Sigmoid colon (tissue), 7 donors: ENCODE measurements around the gene FCN3. TPM values are rescaled to one million over a fixed set of nuclear protein-coding genes. Genes with fewer than 3 reads are reported as not detected.

ENCODE experiments used
- DNase-seq: peaks from one replicate; pipeline ENCODE4 v3.0.0-alpha.2; 2019
- H3K27ac ChIP-seq, 4 donors: fragments of 200-600 bp; sonication (generic); one replicate each; pipeline ENCODE4 v1.5.1; 2016 to 2019; ENCODE audit warnings: mild to moderate bottlenecking in 1 of 4
- H3K27me3 ChIP-seq, 3 donors: fragments of 200-600 bp; sonication (generic); one replicate each; pipeline ENCODE4 v1.5.1; 2019; ENCODE audit warnings: mild to moderate bottlenecking in 1 of 3
- H3K36me3 ChIP-seq, 4 donors: fragments of 200-600 bp; sonication (generic); one replicate each; pipeline ENCODE4 v1.5.1; 2016 to 2019
- H3K4me1 ChIP-seq, 4 donors: fragments of 200-600 bp; sonication (generic); one replicate each; pipeline ENCODE4 v1.5.1; 2017 to 2019
- H3K4me3 ChIP-seq, 4 donors: fragments of 200-600 bp; sonication (generic); one replicate each; pipeline ENCODE4 v1.5.1; 2017 to 2019; ENCODE audit warnings: mild to moderate bottlenecking in 2 of 4, moderate library complexity in 1 of 4
- H3K9me3 ChIP-seq, 4 donors: fragments of 200-600 bp in 3 of 4; sonication (generic) in 3 of 4; one replicate each; pipeline versions ENCODE4 v1.5.1 to v1.6.1; 2013 to 2019
- EP300 ChIP-seq, 4 donors: sonication (generic); formaldehyde crosslinking; IDR thresholded peaks; one replicate each; pipeline ENCODE4 v1.6.1; 2017; ENCODE audit warnings: antibody characterized with exemption in 4 of 4
- POLR2A ChIP-seq, 2 donors: fragments of 450-650 bp; IDR thresholded peaks; one replicate each; pipeline ENCODE4 v1.6.1; 2016; ENCODE audit warnings: antibody characterized with exemption in 2 of 2, mild to moderate bottlenecking in 2 of 2, moderate library complexity in 2 of 2
- POLR2AphosphoS5 ChIP-seq, 4 donors: sonication (generic); formaldehyde crosslinking; IDR thresholded peaks; one replicate each; pipeline ENCODE4 v1.6.1; 2017; ENCODE audit warnings: antibody characterized with exemption in 4 of 4
- WGBS, 2 donors: extraction: QIAGEN DNeasy Blood & Tissue Kit; methylation state at CpG; one replicate each; pipeline ENCODE4 v1.1.7; 2013; 5-methylcytosine and 5-hydroxymethylcytosine counted together
- intact Hi-C: fragments of 100-400 bp; cut with DNase I; formaldehyde crosslinking; loops from one replicate; pipeline ENCODE4 v1.15.1; 2023
- polyA plus RNA-seq, 3 donors: library from polyadenylated mRNA; stranded (reverse); fragments of 200-250 nt; gene quantifications; one replicate each; pipeline ENCODE4 v1.2.3, GENCODE V29; 2013
- total RNA-seq, 4 donors: library from RNA; depleted of rRNA; stranded (reverse); fragments of >200 nt; gene quantifications; one replicate each; pipeline ENCODE4 v1.1.0, GENCODE V29; 2016
- TF ChIP-seq, protein P1 (sequence below), 4 experiments: fragments of 450-650 bp in 3 of 4; fragments of 200-600 bp in 1 of 4; IDR thresholded peaks; one replicate each; pipeline ENCODE4 v1.5.1; 2016 to 2019; ENCODE audit warnings: antibody characterized with exemption in 4 of 4, mild to moderate bottlenecking in 3 of 4, moderate library complexity in 2 of 4
- donor health status: healthy with polysubstance abuse.
- donor health status: Bipolar disorder and iron deficiency.
- donor health status: healthy.

The FCN3 gene
- total RNA-seq: 1 to 10 TPM in 3 of 4 donors, under 1 TPM in 1; 0.49 to 4.5 (median 1.8) TPM
- polyA plus RNA-seq: 1 to 10 TPM; 1.2 to 4.6 (median 4.1) TPM

DNA sequence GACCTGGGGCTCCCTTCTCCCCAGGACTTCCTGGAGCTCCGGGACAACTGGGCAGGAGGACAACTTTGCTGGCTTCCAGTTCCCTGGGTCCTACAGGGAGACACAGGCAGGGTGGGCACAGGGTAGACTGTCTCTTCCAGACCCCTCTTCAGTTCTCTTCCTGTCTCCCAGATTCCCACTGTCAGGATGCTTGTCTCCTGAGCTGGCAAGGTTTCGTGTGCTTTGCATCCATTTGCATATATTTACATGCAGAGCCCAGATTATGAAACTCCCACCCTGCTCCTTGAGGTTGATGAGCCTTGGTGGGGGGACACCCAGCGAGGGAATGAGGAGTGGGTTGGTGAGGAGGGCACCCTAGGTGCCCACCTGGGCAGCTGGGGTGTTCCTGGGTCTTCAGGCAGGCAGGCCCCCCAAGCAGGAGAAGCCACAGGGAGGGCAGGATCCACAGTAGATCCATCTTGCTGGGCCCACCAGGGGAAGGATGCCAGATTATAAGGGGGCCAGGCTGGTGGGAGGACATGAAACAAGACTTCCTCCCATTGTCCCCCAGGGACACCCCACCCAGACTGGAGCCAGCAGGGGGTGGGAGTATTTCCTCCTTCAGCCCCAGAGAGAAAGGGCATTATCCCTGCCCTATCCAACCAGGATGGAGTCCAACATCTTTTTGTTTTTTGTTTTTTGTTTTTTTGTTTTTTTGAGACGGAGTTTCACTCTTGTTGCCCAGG is at the start of gene FCN3:
FCN3 (minus strand) TSS at position 463 of the 725 bp plus-strand sequence; CDS start at position 457, 6 bp downstream.
- TF ChIP-seq POLR2A (IDR thresholded peaks at IDR 0.05): no peak
- TF ChIP-seq POLR2AphosphoS5 (IDR thresholded peaks at IDR 0.05): no peak
- TF ChIP-seq, protein P1, sequence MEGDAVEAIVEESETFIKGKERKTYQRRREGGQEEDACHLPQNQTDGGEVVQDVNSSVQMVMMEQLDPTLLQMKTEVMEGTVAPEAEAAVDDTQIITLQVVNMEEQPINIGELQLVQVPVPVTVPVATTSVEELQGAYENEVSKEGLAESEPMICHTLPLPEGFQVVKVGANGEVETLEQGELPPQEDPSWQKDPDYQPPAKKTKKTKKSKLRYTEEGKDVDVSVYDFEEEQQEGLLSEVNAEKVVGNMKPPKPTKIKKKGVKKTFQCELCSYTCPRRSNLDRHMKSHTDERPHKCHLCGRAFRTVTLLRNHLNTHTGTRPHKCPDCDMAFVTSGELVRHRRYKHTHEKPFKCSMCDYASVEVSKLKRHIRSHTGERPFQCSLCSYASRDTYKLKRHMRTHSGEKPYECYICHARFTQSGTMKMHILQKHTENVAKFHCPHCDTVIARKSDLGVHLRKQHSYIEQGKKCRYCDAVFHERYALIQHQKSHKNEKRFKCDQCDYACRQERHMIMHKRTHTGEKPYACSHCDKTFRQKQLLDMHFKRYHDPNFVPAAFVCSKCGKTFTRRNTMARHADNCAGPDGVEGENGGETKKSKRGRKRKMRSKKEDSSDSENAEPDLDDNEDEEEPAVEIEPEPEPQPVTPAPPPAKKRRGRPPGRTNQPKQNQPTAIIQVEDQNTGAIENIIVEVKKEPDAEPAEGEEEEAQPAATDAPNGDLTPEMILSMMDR (IDR thresholded peaks at IDR 0.05): no peak
- TF ChIP-seq EP300 (IDR thresholded peaks at IDR 0.05): no peak
- no peak within 1 kb of the TSS for H3K27ac ChIP-seq
- 75 to 82% methylated on average over 4 of the region's 4 CpGs for WGBS, 2 donors
- H3K27me3 ChIP-seq: no peaks in the 10 kb centered on the region
- no peaks in the 10 kb centered on the region for H3K4me1 ChIP-seq
- no peaks in the 10 kb centered on the region for H3K36me3 ChIP-seq
- H3K4me3 ChIP-seq: no peak within 1 kb of the TSS
- no peaks in the 10 kb centered on the region for H3K9me3 ChIP-seq
- intact Hi-C loops: no loop called here
- DNase-seq: no peak

GRCh38 chr1:27423709-27424108 is 49.1 kb upstream of the FCN3 start:
- Histone ChIP-seq H3K4me3 (no peak overlapping the region), H3K9me3 (no peaks in the 10 kb centered on the region), H3K27me3 (no peaks in the 10 kb centered on the region), H3K4me1 (peaks cover 0 to 61% (median 37%) of the 10 kb centered on the region in 4 donors), H3K36me3 (peaks cover 0 to 21% (median 0%) of the 10 kb centered on the region in 4 donors), H3K27ac (no peak overlapping the region)
- DNase-seq: no peak
- TF ChIP-seq POLR2A (IDR thresholded peaks at IDR 0.05) (no peak), EP300 (IDR thresholded peaks at IDR 0.05) (no peak), POLR2AphosphoS5 (IDR thresholded peaks at IDR 0.05) (no peak)
- TF ChIP-seq, protein P1 (IDR thresholded peaks at IDR 0.05): no peak
- intact Hi-C loops: no loop called here
- 92 to 93% methylated on average over 4 of the region's 4 CpGs for WGBS, 2 donors

DNA sequence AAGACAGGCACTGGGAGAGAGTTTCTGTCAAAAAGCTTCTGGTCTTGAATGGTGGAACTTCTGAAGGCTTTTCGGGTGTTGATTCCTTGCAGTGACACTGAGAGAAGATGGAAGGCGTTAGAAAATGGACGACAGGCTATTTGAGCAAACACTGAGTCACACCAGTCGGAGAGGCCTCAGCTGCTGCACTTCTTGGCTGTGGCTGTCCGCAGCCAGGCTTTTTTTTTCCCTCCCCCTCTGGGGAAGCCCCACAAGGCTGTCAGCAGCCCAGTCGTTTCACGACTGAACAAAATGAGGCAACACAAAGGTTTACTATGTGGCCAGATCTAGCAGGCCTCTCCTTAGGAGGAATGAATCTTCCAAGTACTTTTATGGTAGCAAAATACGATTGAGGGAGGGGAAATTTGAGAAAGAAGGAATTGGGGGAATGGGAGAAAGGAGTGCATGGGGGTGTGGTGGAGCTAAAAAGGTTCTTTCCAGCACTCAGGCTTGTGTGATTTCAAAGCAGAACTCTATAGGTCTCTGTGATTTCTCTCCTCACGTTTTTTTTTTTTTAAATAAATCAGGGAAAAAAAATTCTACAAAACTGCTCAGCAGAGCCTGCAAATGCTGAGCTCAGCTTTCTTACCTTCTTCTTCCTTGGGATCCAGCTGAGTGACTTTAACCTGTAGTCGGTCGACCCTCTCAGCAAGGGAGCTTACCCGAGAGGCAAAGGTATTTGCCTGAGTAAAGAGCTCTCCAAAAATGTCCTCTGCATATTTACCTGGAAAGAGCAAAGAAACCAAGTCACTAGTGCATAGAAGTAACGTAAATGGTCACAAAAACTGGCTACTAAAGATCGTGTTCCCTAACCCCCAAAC is 43.9 kb upstream of the FCN3 start:
- peaks cover 19 to 40% (median 33%) of the 10 kb centered on the region in 4 donors for H3K36me3 ChIP-seq
- H3K27me3 ChIP-seq: no peaks in the 10 kb centered on the region
- H3K4me3 ChIP-seq: no peak overlapping the region
- WGBS, 2 donors: 56 to 57% methylated on average over 14 of the region's 14 CpGs
- intact Hi-C loops: loop anchor here (2.0 kb wide), 1 partner anchor 70 kb away; no protein-coding TSS in a partner anchor
- H3K4me1 ChIP-seq: peaks cover 0 to 59% (median 47%) of the 10 kb centered on the region in 4 donors
- TF ChIP-seq POLR2A (IDR thresholded peaks at IDR 0.05): no peak
- peak; percentile 52 to 82 (median 65) for TF ChIP-seq POLR2AphosphoS5 (IDR thresholded peaks at IDR 0.05)
- TF ChIP-seq EP300 (IDR thresholded peaks at IDR 0.05): peak in 1 of 4 donors; percentile 73
- TF ChIP-seq, protein P1 (IDR thresholded peaks at IDR 0.05): no peak
- H3K9me3 ChIP-seq: no peaks in the 10 kb centered on the region
- peak overlapping the region; percentile 81 to 91 (median 85) for H3K27ac ChIP-seq
- peak; percentile 95 for DNase-seq

DNA sequence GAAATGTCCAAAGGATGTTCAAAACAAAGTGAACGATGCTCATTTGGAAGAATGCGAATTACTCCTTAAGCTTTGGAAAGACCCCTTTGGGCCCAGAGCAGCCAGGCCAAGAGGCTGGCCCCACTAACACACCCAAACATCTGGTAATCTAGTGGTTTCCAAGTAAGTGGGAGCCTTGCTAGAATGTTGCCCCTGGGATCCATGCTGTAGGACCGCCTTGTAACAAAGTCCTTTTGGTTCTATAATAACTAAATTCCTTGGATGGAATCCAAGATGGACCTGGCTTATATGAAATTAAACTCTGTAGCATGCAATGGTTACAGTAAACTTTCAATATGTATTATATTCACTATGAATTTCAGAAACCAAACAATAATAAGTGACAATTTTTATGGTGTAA is 43.1 kb upstream of the FCN3 start:
- H3K27me3 ChIP-seq: no peaks in the 10 kb centered on the region
- no peak for DNase-seq
- TF ChIP-seq, protein P1 (IDR thresholded peaks at IDR 0.05): no peak
- TF ChIP-seq POLR2A (IDR thresholded peaks at IDR 0.05): no peak
- TF ChIP-seq EP300 (IDR thresholded peaks at IDR 0.05): no peak
- TF ChIP-seq POLR2AphosphoS5 (IDR thresholded peaks at IDR 0.05): no peak
- H3K4me1 ChIP-seq: peaks cover under 1 to 57% (median 45%) of the 10 kb centered on the region in 4 donors
- peaks cover 27 to 49% (median 41%) of the 10 kb centered on the region in 4 donors for H3K36me3 ChIP-seq
- H3K27ac ChIP-seq: peak overlapping the region; percentile 81 to 91 (median 85)
- intact Hi-C loops: loop anchor here (1.0 to 2.0 kb wide), 2 partner anchors 71 to 187 kb away; partner anchors contain the start of gene AHDC1
- 84 to 87% methylated on average over 3 of the region's 3 CpGs for WGBS, 2 donors
- H3K4me3 ChIP-seq: no peak overlapping the region
- H3K9me3 ChIP-seq: no peaks in the 10 kb centered on the region
